Mesothelial cell of epicardium (in vitro differentiated cells): ENCODE data around the gene ADH4. TPM values are rescaled to one million over a fixed set of nuclear protein-coding genes. Genes with fewer than 3 reads are reported as not detected.
"Not testable (repeated sequence)": the region's sequence is repeated elsewhere in the genome, so short reads cannot be mapped to it uniquely, and the experiment has no call there.

Experiments used
- DNase-seq, 2 experiments: peaks; one replicate each; pipeline ENCODE4 v3.0.0; 2021; ENCODE audit warnings: low spot score in 2 of 2; ENCODE audit not compliant: unreplicated experiment in 2 of 2
- H3K27ac Mint-ChIP-seq: 2 replicates; pipeline ENCODE4 v1.8.0; 2021; ENCODE audit warnings: mixed read lengths
- H3K27me3 Mint-ChIP-seq: 2 replicates; pipeline ENCODE4 v1.8.0; 2021; ENCODE audit warnings: low read depth, mixed read lengths
- H3K36me3 Mint-ChIP-seq: 2 replicates; pipeline ENCODE4 v1.8.0; 2021; ENCODE audit warnings: mixed read lengths
- H3K4me1 Mint-ChIP-seq: 2 replicates; pipeline ENCODE4 v1.8.0; 2021; ENCODE audit warnings: mixed read lengths
- H3K4me3 Mint-ChIP-seq: 2 replicates; pipeline ENCODE4 v1.8.0; 2021; ENCODE audit warnings: mild to moderate bottlenecking, moderate library complexity, mixed read lengths
- H3K9me3 Mint-ChIP-seq: 2 replicates; pipeline ENCODE4 v1.8.0; 2021; ENCODE audit warnings: mixed read lengths
- CTCF ChIP-seq: fragments of 200-600 bp; sonication (generic); IDR thresholded peaks from one replicate; pipeline ENCODE4 v1.5.0; 2021; ENCODE audit warnings: antibody characterized with exemption; ENCODE audit not compliant: unreplicated experiment
- total RNA-seq: library from RNA; stranded (reverse); gene quantifications from 3 replicates; pipeline ENCODE4 v1.2.1, GENCODE V29; 2021

Gene ADH4
- total RNA-seq, 1 donor from 2014 or later, result not detected

GRCh38 chr4:99088481-99089365 is 55.4 kb downstream of the ADH4 start, which contains the start of gene ADH5:
TSS of gene ADH5 (minus strand) at chr4:99088788. CDS start at chr4:99088700, 88 bp downstream.
- peaks cover 7% of the 10 kb centered on the region for H3K36me3 Mint-ChIP-seq
- peaks cover 12% of the 10 kb centered on the region for H3K9me3 Mint-ChIP-seq
- peak within 1 kb of the TSS; percentile 98 for H3K27ac Mint-ChIP-seq
- H3K4me1 Mint-ChIP-seq, result peaks cover 45% of the 10 kb centered on the region
- peak within 1 kb of the TSS; percentile 87 for H3K4me3 Mint-ChIP-seq
- no peaks in the 10 kb centered on the region for H3K27me3 Mint-ChIP-seq
- peak; percentile 74 to 84 for DNase-seq
- no peak for TF ChIP-seq CTCF

GRCh38 chr4:99088023-99088449 is 56.1 kb downstream of the ADH4 start:
- H3K4me1 Mint-ChIP-seq, result peaks cover 45% of the 10 kb centered on the region

GRCh38 chr4:99084595-99084994 is 59.5 kb downstream of the ADH4 start:
- Mint-ChIP-seq H3K4me3 (no peak overlapping the region), H3K4me1 (peaks cover 22% of the 10 kb centered on the region), H3K9me3 (no peaks in the 10 kb centered on the region), H3K36me3 (peaks cover 20% of the 10 kb centered on the region), H3K27me3 (no peaks in the 10 kb centered on the region), H3K27ac (no peak overlapping the region)
- no peak for DNase-seq
- TF ChIP-seq CTCF, result no peak

More at GRCh38 chr4:99088023-99088449, 56.1 kb downstream of the ADH4 start:
- peak overlapping the region; percentile 87 for H3K4me3 Mint-ChIP-seq
- H3K27ac Mint-ChIP-seq, result peak overlapping the region; percentile 98
- peaks cover 10% of the 10 kb centered on the region for H3K36me3 Mint-ChIP-seq
- DNase-seq, result peak in 1 of 2 experiments; percentile 43
- no peaks in the 10 kb centered on the region for H3K27me3 Mint-ChIP-seq
- no peak for TF ChIP-seq CTCF
- peaks cover 8% of the 10 kb centered on the region for H3K9me3 Mint-ChIP-seq

GRCh38 chr4:99082192-99082591 is 61.9 kb downstream of the ADH4 start:
- peaks cover 33% of the 10 kb centered on the region for H3K36me3 Mint-ChIP-seq
- H3K9me3 Mint-ChIP-seq, result no peaks in the 10 kb centered on the region
- peaks cover 10% of the 10 kb centered on the region for H3K4me1 Mint-ChIP-seq
- H3K4me3 Mint-ChIP-seq, result no peak overlapping the region
- H3K27me3 Mint-ChIP-seq, result no peaks in the 10 kb centered on the region
- no peak for DNase-seq
- no peak overlapping the region for H3K27ac Mint-ChIP-seq
- no peak for TF ChIP-seq CTCF

GRCh38 chr4:99080869-99081268 is 63.2 kb downstream of the ADH4 start:
- H3K4me1 Mint-ChIP-seq, H3K27me3 Mint-ChIP-seq, H3K4me3 Mint-ChIP-seq, H3K9me3 Mint-ChIP-seq, DNase-seq, H3K27ac Mint-ChIP-seq: not testable (repeated sequence)
- H3K36me3 Mint-ChIP-seq, result peaks cover 38% of the 10 kb centered on the region

GRCh38 chr4:99079625-99080295 is 64.3 kb downstream of the ADH4 start:
- no peaks in the 10 kb centered on the region for H3K9me3 Mint-ChIP-seq
- H3K27me3 Mint-ChIP-seq, result no peaks in the 10 kb centered on the region
- H3K27ac Mint-ChIP-seq, result no peak overlapping the region
- no peak for DNase-seq
- H3K36me3 Mint-ChIP-seq, result peaks cover 42% of the 10 kb centered on the region
- TF ChIP-seq CTCF, result no peak
- no peak overlapping the region for H3K4me3 Mint-ChIP-seq
- no peaks in the 10 kb centered on the region for H3K4me1 Mint-ChIP-seq
